ENCODE results near the gene EXOC4.

Gene EXOC4

DNA sequence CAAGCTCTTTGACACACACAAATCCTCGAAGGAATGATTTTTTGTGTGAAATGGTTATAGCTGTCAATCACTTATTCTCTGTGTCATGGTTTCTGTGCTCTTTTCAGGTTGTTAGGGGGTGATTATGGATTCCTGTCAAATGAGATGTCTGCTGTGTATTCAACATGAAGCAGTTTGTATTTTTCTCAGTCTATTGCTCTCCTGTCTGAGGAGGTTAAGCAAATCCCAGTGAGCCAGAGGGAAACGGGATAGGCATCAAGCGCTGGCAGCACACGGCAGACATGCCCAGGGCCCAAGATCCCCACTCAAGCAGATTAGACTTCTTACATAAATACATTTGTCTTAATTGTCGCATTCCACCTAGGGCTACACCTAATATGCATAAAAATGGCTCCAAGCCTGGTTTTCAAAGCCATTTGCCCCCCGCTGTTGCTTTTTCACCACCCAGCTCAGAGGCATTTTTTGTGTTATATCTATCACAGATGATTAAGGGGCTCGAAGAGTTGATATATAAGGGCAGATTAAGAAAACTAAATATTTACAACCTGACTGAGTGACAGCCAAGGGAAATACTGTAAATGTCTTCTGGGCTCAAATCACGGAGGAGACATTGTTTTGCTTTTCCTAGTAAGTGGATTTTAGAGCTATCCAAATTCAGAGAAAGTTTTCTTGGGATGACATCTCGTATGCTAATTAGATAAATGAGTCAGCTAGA, 681.5 kb downstream of the EXOC4 start:
- no peak for DNase-seq (ENCODE audit: low read depth, low spot score)

DNA sequence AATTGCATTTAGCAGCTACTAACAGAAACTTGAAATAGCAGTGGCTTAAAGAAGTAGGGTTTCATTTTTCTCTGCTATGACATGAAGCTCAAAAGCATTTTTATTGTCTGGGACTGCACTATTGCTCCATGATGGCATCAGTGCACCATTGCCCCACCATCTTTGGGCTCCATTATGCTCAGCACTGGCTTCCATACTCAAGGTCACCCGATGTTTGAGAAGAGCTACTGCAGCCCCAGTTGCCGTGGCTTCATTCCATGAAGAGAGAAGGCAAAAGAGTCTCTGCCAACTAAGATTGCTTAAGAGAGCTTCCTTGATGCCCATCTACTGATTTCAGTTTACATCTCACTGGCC, 682.1 kb downstream of the EXOC4 start:
- no peak for DNase-seq (ENCODE audit: low read depth, low spot score)

DNA sequence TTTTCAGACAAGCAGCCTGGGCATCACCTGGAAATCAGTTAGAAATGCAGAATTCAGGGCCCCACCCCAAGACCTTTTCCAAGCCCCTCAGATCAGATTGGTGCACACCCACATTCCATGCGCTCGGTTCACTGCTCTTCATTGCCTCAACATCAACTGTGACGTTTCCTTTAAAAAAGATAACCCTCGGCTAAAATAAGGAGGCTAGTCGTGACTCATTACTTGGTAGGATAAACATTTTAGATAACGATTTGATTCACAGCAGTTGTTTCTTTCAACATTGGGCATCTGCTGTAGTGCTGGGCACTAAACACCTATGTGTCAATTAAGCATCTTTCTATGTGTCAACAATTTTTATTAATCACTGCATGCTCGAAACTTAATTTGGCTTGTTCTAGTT, 683.2 kb downstream of the EXOC4 start:
- DNase-seq (ENCODE audit: low read depth, low spot score), result no peak

DNA sequence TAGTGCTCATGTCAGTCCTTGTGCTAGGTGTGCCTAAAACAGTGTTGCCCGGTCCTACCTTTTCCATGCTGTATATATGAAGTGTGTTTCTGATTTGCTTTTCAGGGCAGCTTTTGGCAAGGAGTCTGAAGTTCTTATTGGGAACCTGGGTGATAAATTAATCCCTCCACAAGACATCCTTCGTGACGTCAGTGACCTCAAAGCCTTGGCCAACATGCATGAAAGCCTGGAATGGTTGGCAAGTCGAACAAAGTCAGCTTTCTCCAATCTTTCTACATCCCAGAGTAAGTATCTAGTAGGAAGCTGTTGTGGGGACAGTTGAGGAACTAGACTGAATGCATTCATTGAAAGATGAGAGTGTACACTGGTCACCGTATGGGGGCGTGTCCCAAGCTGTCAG, 684.9 kb downstream of the EXOC4 start:
- DNase-seq (ENCODE audit: low read depth, low spot score), result no peak

GRCh38 chr7:133940368-133940767, 687.5 kb downstream of the EXOC4 start:
- no peak for DNase-seq (ENCODE audit: low read depth, low spot score)

DNA sequence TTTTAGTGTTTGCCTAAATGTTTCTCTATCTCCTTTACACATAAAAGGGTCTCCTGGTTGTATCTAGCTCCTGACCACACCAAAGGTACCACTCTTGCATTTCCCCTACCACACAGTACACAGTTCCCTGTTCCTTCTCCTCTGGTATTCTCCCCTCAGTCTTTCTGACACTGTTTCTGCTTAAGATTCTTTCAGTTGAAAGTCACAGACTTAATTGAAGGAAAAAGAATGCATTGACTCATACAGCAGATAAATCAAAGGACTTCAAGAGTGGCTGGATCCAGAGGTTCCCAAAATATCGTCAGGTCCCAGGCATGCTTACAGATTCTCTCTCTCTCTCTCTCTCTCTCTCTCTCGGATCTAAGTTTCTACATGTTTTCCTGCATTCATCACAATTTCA, 688.6 kb downstream of the EXOC4 start:
- no peak for DNase-seq (ENCODE audit: low read depth, low spot score)

- no peak for DNase-seq (ENCODE audit: low read depth, low spot score)
Measured at GRCh38 chr7:133945497-133945896, 692.6 kb downstream of the EXOC4 start.

DNA sequence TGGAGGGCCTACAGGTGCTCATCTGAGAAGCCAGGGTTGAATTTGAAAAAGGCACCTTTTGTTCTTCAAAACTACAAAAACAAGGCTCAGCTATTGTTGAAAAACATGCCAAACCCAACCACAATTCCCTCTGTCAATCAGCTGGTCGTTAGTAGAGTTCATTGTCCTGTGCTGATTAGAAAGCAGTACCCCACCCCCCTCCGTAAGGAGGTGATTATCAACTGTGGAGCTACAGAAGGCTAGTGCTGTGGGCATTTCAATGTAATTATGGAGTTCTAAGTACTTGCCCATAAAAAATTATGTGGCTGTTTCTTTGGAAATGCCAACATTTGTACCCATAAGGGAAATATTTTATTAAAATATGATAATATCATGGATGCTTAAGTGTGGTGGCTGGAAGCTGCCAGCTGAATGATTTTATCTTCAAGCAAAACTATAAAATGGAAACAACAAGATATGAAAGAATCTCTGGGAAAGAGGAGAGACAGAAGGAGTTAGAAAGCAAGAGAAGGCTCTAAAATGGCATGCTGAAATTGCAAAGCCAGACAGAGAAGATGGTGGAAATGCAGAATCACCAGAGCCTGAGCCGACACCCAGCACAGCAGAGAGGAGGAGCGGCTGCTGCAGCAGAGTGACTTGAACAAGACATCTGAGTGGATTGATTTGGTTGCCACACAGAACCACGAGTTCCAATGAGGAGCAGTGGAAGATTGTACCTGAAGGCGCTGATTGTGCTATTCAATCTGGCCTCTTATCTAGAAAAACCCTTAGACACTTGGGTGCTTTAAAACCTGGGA, 694.8 kb downstream of the EXOC4 start:
- no peak for DNase-seq (ENCODE audit: low read depth, low spot score)

GRCh38 chr7:133948588-133948987, 695.7 kb downstream of the EXOC4 start:
- no peak for DNase-seq (ENCODE audit: low read depth, low spot score)

DNA sequence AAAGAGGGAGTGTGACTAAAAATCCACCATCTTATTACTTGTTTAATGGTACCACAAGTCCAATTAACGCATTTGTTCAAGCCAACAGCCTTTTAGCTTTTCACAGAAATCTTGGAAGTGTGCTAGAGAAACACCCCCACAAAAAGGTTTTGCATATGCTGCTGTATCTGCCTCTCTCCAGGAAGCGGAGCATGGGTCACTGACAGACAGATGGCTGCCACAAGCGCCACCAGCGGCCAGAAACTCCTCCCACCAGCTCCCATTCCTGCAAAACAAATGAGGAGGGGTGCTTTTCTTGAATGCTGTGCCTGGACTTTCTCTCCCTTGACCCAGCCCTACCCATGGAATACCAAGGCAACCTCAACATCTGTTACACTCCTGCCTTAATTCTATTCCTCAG, 698.0 kb downstream of the EXOC4 start:
- no peak for DNase-seq (ENCODE audit: low read depth, low spot score)

- no peak for DNase-seq (ENCODE audit: low read depth, low spot score)
Measured at GRCh38 chr7:133955208-133955607, 702.3 kb downstream of the EXOC4 start.

DNA sequence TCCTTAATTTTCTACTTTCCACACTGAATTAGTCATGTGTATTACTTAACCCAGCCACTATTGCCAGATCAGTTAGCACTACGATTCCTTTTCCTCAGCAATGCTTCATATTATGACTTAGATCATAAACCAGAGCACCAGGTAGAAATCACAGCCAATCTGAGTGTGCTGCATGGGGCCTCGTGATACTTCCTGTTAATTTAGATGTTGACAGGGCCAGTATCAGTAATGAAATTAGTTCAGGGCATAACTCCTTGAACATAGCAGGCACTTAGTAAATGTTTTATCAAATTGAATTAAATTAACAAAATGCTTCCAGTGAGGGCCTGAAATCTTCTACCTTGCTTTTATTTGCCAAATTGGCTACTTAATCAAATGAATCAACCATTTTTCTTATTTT, 705.0 kb downstream of the EXOC4 start:
- DNase-seq (ENCODE audit: low read depth, low spot score), result no peak

DNA sequence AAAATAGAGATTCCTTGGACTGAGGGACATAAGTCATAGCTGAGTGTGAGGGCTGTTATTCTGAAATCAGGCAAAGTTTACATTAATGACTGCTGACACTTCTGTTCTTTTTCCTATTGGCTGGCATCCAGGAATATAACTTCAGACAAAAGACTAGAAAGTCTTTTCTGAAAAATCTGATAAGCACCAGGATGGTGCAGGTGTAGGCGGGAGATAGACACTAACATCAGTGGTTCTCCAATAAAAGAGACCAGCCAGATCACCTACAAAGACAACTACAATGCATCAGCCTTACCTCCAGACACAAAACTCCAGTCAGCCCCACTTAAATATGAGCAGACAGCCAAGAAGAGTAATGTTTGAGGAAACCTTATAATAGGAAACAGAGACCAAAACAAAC, 705.9 kb downstream of the EXOC4 start:
- no peak for DNase-seq (ENCODE audit: low read depth, low spot score)

GRCh38 chr7:133959505-133959904, 706.6 kb downstream of the EXOC4 start:
- no peak for DNase-seq (ENCODE audit: low read depth, low spot score)

DNA sequence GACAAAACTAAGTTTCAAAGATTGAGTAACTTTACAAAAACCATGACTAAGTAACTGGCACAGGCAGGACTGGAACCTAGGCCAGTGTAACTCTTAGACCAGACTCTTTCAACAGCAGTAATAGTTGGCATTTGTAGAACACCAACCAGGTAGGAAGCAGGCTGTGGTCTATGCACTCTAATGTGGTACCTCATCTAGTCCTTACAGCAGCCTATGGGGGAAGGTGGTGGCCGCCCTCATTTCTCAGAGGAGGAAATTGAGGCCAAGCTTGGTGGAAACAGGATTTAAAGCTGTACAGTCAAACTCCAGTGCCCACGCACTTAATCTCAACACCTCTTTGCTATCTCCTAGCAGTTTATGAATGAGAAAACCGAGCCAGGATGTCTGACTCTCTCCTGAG, 708.8 kb downstream of the EXOC4 start:
- DNase-seq (ENCODE audit: low read depth, low spot score), result no peak

GRCh38 chr7:133962646-133963045, 709.8 kb downstream of the EXOC4 start:
- DNase-seq (ENCODE audit: low read depth, low spot score), result no peak

DNA sequence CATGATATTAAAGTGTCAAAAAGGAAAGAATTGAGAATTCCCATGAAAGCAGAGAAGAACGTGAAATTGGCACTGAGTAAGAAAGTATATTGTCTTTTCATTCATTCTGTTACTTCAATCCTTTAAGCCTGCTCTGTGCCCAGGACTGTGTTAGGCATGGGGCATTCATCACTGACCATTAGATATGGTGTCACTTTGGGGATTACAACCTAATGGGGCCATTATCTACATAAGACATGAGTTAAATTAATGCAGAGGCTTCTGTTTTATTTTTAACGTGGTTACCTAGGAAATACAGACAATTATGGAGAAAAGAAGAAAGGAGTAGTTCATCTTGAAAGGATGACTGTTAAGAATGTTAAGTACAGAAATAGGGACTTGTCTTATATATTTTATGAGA, 710.8 kb downstream of the EXOC4 start:
- DNase-seq (ENCODE audit: low read depth, low spot score), result no peak

- DNase-seq (ENCODE audit: low read depth, low spot score), result no peak
Measured at GRCh38 chr7:133971625-133972024, 718.7 kb downstream of the EXOC4 start.

GRCh38 chr7:133973710-133974109, 720.8 kb downstream of the EXOC4 start:
- no peak for DNase-seq (ENCODE audit: low read depth, low spot score)

DNA sequence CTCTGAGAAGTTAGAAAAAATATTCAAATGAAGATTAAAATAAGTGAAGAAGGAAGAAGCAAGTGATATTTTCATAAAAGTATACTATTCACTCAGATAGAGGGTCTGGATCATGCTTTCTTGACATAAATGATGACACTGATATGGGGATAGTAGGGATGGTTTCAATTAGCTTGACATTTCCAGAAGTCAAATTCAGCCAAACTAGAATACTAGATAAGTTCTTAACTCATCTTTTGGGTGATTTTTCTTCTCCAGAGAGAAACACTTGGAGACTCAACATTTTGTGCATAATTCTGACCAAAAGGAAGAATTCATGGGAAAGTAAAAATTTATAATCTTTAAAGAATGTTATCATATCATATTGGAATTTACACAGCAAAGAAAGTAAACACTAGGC, 722.3 kb downstream of the EXOC4 start:
- no peak for DNase-seq (ENCODE audit: low read depth, low spot score)

DNA sequence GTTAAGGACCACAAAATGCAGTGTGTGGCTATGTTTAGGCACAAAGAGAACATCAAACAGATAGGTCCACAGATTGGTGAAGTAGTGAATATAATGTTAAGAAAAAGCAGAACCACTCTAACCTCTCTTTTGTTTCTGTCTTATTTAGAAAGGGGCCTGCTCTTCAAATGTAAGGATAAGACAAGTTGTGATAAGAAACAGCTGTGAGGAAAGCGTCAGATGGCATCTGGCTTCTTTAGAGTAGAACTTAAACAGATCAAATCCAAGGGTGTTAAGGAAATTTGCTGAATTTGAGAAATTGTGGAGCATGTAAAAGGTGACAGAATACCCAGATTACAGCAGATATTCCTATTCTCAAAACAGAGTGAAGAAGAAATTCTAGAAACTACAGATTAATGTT, 723.3 kb downstream of the EXOC4 start:
- DNase-seq (ENCODE audit: low read depth, low spot score), result no peak

- DNase-seq (ENCODE audit: low read depth, low spot score), result no peak
Measured at GRCh38 chr7:133977409-133978274, 724.8 kb downstream of the EXOC4 start.

All from brain pericyte (primary cell).